Gastroesophageal sphincter (tissue), 3 donors: ENCODE measurements around the gene GALNT10.

Source experiments
- CTCF ChIP-seq, 4 experiments: fragments of 200-600 bp in 2 of 4; fragments of 450-650 bp in 2 of 4; sonication (generic) in 1 of 4; IDR thresholded peaks; one replicate each; pipeline ENCODE4 v1.5.1; 2017 to 2019; ENCODE audit warnings: antibody characterized with exemption in 4 of 4, mild to moderate bottlenecking in 2 of 4, moderate library complexity in 2 of 4
- POLR2AphosphoS5 ChIP-seq: sonication (generic); formaldehyde crosslinking; IDR thresholded peaks from one replicate; pipeline ENCODE4 v1.6.1; 2017; ENCODE audit warnings: antibody characterized with exemption

DNA sequence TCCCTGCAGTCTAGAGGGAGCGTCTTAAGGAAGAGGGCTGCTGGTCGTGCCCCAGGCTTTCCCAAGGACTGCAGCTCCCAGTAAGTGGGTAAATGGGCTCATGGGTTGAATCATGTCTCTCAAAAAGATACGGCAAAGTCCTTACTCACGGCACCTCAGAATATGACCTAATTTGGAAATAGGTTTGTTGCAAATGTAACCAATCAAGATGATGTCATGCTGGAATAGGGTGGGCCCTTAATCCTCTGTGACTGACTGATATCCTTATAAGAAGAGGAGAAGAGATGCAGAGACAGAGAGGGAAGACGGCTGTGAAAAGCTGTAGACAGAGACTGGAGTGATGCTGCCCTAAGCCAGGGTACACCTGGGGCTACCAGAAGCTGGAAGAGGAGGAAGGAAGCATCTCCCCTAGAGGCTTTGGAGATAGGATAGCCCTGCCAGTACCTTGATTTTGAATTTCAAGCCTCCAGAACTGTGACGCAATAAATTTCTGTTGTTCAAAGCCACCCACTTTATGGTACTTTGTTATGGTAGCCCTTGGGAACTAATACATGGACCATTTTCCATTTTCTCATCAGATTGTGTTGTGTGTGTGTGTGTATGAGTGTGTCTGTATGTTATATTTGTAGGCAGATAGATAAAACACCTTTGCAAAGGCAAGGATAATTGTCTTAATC is 15.0 kb downstream of the GALNT10 start:
- TF ChIP-seq CTCF (IDR thresholded peaks at IDR 0.05) (no peak), POLR2AphosphoS5 (no peak)
